Central memory CD8-positive, alpha-beta T cell (primary cell): Measurements from ENCODE around the gene YIPF6.

Source experiments
- ATAC-seq: fragments of 150-1000 bp; cut with Tn5 transposase; replicated peaks from 2 replicates; pipeline ENCODE4 v1.10.0; 2022; ENCODE audit warnings: mild to moderate bottlenecking, moderate FRiP score, moderate number of reproducible peaks; ENCODE audit not compliant: poor library complexity, severe bottlenecking; ENCODE audit errors: extremely low read depth
- DNase-seq, 2 donors: peaks; one replicate each; pipeline ENCODE4 v3.0.0; 2021; ENCODE audit warnings: low spot score in 2 of 2
- H3K27ac Mint-ChIP-seq: one replicate; pipeline ENCODE4 v1.8.0; 2022; ENCODE audit warnings: low read depth, mild to moderate bottlenecking, moderate library complexity, mixed read lengths
- H3K27me3 Mint-ChIP-seq: one replicate; pipeline ENCODE4 v1.8.0; 2022; ENCODE audit warnings: mixed read lengths
- H3K36me3 Mint-ChIP-seq: one replicate; pipeline ENCODE4 v1.8.0; 2022; ENCODE audit warnings: mild to moderate bottlenecking, moderate library complexity, mixed read lengths; ENCODE audit not compliant: insufficient read depth
- H3K4me1 Mint-ChIP-seq: one replicate; pipeline ENCODE4 v1.8.0; 2022; ENCODE audit warnings: mixed read lengths
- H3K4me3 Mint-ChIP-seq: one replicate; pipeline ENCODE4 v1.8.0; 2022; ENCODE audit warnings: mild to moderate bottlenecking, moderate library complexity, mixed read lengths
- H3K9me3 Mint-ChIP-seq: one replicate; pipeline ENCODE4 v1.8.0; 2022; ENCODE audit warnings: mixed read lengths

YIPF6 gene

GRCh38 chrX:68574240-68574639 lies 75.4 kb downstream of the YIPF6 start:
- H3K4me3 Mint-ChIP-seq = no peak overlapping the region
- H3K36me3 Mint-ChIP-seq = no peaks in the 10 kb centered on the region
- DNase-seq = no peak
- ATAC-seq = no peak
- H3K27ac Mint-ChIP-seq = no peak overlapping the region
- no peaks in the 10 kb centered on the region for H3K9me3 Mint-ChIP-seq
- H3K27me3 Mint-ChIP-seq = no peaks in the 10 kb centered on the region
- H3K4me1 Mint-ChIP-seq = no peaks in the 10 kb centered on the region

DNA sequence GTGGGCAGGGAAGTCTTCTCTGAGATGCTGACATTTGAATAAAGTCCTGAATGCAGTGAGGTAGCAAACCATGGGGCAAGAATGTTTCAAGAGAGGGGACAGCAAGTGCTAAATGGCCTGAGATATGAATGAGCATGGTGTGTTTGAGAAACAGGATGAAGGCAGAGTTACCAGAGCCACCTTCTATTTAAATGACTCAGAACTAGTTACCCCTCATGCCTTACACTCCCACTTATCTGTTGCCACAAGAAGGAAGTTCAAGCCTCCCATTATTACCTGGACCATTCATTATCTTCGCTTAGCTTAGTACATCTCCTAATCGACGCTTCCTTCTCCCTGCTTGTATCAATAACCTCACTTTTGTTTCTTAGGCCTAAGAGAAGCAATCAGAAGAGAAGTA lies 81.0 kb downstream of the YIPF6 start:
- DNase-seq (no peak), ATAC-seq (no peak)
- H3K27ac Mint-ChIP-seq = no peak overlapping the region
- H3K9me3 Mint-ChIP-seq = peaks cover 5% of the 10 kb centered on the region
- no peaks in the 10 kb centered on the region for H3K4me1 Mint-ChIP-seq
- no peak overlapping the region for H3K4me3 Mint-ChIP-seq
- H3K27me3 Mint-ChIP-seq = no peaks in the 10 kb centered on the region
- no peaks in the 10 kb centered on the region for H3K36me3 Mint-ChIP-seq

- Mint-ChIP-seq H3K27me3 (no peaks in the 10 kb centered on the region), H3K9me3 (peaks cover 5% of the 10 kb centered on the region), H3K4me3 (no peak overlapping the region), H3K36me3 (no peaks in the 10 kb centered on the region), H3K27ac (no peak overlapping the region), H3K4me1 (no peaks in the 10 kb centered on the region)
- no peak for ATAC-seq
- no peak for DNase-seq
Observed at GRCh38 chrX:68584221-68584620, 85.4 kb downstream of the YIPF6 start.
